Fibroblast of lung (primary cell): Measurements from ENCODE around the gene APCDD1L.

Experiments used
- EZH2 ChIP-seq: IDR thresholded peaks from 2 replicates; pipeline ENCODE4 v1.5.1; 2012; ENCODE audit warnings: low read length, control low read depth, mild to moderate bottlenecking; ENCODE audit errors: missing control alignments
- TF ChIP-seq, protein P1 (sequence below), 2 donors: IDR thresholded peaks in 1 of 2; conservative IDR thresholded peaks in 1 of 2; 1 replicate in 1 of 2; 2 replicates in 1 of 2; pipeline ENCODE4 v1.5.1; 2011 to 2012; ENCODE audit warnings: low read length in 2 of 2, control low read depth in 1 of 2, inconsistent platforms in 1 of 2, low read depth in 1 of 2, mild to moderate bottlenecking in 1 of 2

DNA sequence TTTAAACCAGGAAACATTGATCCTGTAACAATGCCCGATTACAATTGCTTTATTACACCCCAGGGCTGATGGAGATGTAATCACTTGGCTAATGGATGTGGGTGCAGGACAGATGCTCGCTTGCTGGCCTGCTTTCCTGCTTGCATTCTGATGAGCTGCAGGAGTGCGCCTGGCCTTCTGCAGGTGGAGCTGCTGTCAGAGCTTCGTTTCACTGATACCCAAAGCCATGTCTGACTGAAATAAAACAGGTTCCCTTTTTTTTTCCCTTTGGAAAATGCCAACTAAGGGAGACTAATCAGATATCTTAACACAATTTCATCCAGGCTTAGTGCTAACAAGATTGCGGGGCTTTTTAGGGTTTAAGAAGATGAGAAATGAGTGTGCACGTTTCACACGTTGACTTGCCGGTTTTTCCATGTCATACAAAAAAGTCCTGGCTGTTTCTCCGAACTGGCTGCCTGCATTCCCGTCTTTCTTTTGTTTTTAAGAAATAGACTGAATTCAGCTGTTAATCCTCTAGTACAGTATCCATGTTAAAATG lies 65.4 kb downstream of the APCDD1L start:
- no peak for TF ChIP-seq EZH2
- TF ChIP-seq, protein P1, sequence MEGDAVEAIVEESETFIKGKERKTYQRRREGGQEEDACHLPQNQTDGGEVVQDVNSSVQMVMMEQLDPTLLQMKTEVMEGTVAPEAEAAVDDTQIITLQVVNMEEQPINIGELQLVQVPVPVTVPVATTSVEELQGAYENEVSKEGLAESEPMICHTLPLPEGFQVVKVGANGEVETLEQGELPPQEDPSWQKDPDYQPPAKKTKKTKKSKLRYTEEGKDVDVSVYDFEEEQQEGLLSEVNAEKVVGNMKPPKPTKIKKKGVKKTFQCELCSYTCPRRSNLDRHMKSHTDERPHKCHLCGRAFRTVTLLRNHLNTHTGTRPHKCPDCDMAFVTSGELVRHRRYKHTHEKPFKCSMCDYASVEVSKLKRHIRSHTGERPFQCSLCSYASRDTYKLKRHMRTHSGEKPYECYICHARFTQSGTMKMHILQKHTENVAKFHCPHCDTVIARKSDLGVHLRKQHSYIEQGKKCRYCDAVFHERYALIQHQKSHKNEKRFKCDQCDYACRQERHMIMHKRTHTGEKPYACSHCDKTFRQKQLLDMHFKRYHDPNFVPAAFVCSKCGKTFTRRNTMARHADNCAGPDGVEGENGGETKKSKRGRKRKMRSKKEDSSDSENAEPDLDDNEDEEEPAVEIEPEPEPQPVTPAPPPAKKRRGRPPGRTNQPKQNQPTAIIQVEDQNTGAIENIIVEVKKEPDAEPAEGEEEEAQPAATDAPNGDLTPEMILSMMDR (conservative IDR thresholded peaks at IDR 0.05 in 1 of 2, IDR thresholded peaks at IDR 0.05 in 1 of 2; ENCODE audit: low read depth in 1 of 2, low read length in 2 of 2) = no peak
